Activated effector memory CD4-positive, alpha-beta T cell treated with Interleukin-2 at 50 U/mL for 16 hours (primary cell): Measurements from ENCODE around the gene FLNC.

Source experiments
- DNase-seq: peaks from one replicate; pipeline ENCODE4 v3.0.0-alpha.2; 2020

Gene FLNC

DNA sequence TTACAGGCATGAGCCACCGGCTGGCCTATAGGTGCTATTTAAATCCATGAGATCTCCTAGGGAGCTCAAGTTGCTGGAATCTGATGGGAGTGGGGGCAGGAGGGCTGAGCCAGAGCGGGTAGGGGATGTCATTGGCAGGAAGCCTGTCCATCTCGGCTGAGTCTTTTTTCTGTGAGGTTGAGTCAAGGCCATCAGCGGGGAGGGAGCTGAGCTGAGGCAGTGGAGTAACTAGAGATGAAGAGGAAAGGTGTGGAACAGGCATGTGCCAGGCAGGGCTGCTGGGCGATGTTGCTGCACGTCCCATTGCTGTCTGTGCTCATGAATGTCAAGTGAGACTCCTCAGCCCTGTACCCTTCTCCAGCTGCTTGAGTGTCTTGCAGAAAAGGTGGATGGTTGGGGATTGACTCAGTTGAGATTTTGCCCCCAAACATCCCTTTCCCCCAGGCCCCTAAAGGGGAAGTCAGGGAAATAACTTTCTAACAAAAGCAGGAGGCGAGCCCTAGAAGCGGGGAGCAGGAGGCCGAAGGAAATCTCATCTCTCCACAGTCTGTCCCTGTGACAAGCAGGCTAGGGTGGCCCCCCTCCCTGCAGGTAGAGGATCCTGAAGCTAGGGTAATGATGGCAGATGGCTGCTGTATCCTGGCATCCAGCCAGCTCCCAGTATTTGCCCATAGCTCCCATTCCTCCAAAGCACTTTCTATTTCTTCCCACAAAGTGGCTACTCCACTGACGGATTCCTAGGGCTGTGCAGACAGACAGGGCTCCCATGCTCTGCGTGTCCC lies 37.8 kb downstream of the FLNC start:
- DNase-seq: no peak

DNA sequence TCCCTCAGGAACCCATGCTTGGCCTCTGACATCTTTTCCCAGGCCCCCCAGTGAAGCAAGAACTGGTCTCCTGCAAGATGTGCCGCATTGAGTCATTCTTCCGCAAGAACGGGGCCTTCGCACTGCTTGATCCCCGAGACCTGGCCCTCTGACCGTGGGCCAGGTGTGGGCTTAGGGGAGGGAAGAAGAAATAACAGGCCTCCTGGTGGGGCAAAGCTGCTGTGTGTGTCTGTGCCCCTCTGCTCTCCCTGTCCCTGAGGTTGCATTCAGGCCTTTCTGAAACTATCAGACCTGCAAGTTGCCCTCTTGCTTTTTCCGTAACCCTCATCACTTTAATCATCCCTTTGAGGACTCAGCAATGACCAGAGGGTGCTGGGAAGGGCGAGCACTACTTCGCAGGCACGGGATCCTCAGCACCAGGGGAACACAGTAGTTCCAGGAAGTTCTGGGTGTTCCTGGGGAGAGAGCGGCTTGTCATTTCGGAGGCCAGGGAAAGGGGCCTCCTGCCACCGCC lies 38.5 kb downstream of the FLNC start:
- no peak for DNase-seq

DNA sequence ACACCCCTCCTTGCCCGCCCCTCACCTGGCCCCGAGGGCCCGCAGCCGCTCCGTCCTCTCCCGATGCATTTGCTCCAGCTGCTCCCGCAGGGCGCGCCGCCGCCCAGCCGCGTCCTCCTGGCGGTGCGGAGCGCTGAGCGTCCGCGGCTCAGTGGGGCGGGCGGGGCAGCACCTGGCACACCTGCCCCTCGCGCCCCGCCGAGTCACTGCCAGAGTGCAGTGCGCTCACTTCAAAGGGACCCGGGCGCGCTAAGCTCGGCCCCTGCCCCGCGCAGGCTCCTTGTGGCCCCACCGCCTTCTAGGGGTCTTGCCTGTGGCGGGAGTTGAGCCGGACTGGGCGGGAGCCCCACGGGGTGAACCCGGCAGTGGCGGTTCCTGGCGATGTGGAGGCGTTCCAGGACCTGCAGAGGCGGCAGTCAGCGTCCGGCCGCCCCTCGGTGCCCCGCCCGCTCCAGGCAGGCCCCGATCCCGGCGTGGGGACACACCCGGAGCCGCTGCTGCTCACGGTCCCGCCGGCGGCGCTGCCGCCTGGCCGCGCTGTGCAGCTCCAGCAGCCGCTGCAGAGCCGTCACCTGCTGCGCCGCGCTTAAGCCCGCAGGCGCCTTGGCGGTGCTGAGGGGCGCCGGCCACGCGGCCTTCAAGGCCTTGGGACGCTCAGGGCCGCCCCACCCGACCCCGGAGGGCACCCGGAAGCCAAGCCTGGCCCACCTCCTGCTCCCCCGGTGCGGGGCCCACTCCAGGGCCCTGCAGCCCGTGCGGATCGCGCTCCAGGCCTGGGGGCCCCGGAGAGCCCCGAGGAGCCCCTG lies 39.1 kb downstream of the FLNC start:
- peak; percentile 38 for DNase-seq

DNA sequence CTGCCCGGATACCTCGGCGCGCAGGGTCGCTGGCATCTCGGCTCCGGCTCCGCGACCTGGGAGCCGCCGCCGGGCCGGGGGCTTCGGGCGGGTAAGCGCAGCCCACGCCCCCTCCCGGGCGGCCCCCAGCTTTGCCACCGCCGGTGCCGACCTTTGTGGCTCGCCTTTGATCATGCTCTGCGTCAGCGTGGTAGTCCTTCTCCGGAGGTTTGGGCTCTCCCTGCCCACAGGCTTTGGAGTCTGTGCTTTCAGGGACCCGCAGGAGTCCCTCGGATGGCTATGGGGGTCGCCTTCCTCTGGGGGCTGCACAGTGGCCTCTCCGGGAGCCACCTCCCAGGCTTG lies 39.7 kb downstream of the FLNC start:
- DNase-seq: peak; percentile 8

DNA sequence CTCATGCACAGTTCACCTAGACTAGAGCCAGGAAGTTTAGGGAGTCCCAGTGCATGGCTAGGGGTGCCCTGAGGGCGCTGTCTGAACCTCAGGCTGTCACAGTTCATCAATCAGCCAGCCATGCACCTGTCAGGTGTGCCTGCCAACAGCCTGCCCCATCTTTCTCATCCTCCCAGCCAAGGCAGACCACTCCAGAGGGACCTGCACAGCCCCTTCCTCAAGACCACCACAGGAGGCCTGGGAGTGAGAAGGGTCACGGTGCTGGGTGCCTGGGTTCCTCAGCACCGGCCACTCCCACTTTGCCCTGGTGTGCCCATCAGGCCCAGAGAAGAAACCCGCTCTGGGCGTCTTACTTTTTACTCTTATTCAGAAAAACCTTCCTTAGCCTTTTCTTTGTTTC lies 40.8 kb downstream of the FLNC start:
- DNase-seq: no peak

DNA sequence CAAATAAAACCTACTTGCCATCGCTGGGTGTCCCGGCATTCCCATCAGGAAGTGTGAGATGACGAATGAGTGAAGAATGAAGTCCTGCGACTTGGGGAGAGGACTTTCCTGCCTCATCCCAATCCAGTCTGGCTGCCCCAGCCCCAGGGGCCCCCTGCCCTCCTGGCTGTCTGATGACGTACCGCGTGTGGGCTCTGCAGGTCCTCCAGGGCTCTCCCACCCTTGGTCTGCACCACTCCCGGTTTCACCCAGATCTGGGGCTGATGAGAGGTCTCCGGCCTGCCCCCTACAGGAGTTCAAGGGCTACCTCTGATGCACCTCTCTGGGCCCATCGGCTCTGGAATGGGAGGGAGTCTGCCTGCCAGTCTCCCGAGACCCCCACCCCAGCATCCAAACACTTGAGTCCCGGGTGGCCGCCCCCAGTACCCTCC lies 42.2 kb downstream of the FLNC start:
- no peak for DNase-seq

DNA sequence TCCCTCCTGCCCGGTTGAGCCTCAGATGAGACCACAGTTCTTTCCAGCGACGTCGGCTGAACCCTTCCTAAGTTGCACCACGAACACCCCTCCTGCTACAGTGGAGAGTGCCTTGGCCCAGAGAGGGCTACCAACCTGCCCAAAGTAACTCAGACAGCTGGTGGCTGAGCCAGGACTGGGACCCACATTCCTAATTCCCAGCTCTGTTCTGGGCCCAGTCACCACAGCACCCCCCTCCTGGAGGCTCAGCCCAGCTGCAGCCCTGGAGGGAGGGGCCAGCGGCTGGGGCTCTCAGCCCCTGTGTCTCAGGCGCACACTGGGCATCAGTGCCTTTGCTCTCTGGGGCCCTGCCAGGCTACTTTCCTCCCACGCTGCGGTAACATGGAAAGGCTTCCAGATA lies 43.0 kb downstream of the FLNC start:
- DNase-seq: no peak

DNA sequence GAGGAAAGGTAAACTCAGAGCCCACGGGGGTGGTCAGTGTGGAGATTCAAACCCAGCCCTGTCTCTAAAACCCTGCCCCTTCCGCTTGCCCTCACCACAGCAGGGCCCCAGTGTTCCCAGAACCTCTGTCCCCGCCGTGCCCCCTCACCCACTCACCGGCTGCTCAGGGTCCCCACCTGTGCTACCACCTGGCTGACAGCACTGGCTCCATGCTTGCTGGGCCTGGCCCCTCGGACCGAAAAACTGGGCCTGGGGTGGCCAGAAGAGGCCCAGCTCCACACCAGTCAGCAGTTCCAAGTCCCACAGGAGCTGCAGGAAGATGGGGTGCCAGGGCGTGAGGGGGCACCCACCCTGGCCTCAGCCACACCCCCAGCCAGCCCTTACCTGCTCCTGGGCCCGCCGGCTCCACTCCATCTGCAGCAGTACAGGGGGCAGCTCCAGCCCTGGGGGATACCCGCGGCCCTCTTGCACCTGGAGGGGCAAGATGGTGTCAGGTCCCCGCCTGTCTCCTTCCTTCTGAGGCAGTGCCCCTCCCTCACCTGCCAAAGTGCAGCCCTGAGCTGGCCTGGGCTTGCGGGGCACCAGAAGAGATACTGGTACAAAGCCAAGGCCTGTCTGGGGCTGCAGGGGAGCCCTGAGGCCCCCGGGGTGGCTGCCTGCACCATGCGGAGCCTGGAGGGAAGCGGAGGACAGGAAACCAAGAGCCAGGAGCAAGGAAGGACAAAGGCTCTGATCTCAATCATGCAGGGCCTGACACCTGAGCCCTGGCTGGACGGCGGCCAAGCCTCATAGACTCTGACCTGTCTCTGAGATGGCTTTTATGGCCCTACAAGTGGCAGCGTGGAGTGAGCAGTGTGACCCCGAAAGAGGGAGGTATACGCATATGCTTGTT lies 44.2 kb downstream of the FLNC start:
- DNase-seq: no peak

DNA sequence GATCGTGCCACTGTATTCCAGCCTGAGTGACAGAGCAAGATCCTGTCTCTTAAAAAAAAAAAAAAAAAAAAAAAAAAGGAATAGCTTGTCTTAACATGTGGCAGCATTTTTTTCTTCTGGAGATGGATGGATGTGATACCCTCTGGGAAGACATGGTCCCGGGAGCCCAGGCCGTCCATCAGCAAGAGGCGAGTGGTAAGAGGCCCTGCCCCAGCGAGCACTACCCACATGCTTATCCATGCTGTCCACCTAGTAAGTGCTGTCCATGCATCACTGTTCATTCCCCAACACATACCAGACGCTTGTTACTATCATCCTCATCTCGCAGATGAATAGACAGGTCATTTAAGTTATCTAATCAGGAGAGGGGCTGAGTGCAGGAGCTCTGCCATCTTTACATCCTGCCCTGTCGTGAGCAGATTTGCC lies 45.3 kb downstream of the FLNC start:
- DNase-seq: no peak

DNA sequence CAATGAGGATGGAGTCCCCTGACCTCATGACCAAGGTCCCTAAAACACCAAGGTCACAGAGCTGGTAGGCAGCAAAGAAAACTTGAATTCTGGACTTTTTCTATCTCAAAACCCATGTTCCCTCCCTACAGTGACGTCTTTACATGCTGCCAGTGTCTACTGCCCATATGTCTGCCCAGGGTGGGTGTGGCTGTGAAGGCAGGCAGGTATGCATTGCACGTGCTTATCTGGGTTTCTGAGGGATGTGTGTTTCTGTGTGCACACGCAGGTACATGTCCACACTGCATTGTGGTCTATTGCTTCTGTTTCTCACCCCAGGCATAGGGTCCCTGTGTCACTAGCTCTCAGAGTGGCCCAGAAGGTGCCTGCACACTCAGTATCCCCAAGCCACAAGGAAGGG lies 45.9 kb downstream of the FLNC start:
- DNase-seq: no peak

DNA sequence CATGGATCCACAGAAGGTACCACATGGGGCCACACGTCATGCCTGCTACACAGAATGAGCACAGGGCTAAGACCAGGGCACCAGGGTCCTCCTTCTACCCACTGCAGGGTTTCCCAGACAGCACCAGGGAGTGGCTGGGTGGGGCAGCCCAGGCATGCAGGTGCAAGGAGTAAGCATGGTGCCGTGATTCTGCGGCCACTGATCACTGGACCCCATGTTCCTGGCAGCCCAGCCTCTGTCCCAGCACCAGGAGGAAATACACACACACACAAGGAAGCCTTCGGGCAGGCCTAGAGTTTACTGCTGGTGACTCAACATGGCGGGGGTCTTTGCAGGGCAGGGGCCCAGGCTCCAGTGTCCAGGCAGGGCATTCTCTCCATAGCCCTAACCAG lies 46.4 kb downstream of the FLNC start:
- no peak for DNase-seq

DNA sequence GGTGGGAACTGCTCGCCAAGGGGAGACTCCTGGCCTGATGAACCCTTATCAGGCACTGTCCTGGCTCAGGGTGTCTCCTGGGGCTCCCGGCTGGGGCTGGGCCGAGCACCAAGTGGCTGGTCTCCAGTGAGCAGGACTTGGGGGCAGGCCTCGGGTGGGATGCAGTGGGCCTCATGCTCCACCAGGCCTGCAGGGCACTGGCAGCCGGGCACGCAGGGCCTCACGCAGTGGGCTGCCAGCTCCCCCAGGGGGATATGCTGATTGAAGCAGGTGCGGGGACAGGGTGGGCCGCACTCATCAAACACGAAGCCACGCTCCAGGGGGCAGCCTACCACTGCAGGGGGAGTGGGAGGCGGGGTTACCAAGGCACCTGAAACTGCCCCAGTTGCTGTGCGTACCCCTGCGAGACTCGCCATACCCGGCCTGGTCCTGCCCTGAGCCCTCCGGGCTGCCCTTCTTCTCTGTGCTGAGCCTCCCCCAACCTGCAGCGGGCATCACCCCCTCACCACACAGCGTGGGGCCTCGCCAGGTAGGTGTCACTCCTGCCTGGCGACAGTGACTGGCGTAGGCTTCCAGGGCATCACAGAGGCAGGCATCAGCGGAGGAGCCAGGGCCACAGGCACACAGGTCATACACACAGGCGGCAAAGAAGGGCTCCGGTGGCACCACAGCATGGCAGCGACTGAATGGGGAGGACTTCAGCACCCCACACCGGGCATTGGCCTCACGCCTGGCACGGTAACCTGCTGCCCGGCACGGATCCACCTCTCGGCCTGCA lies 47.0 kb downstream of the FLNC start:
- no peak for DNase-seq

DNA sequence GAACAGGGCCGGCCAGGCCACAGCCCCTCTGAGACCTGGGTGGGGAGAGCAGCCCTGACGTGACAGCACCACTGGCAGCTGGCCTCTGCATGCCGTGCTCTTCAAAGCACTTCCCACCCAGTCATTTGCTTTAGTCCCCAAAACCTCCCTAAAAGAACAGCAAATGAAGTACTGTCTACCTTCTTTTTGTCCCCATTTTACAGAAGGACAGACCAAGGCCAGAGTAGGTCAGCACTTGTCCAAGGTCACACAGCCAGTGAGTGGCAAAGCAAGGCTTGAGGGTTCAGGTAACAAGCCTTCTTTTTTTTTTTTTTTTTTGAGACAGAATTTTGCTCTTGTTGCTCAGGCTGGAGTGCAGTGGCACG lies 47.5 kb downstream of the FLNC start:
- no peak for DNase-seq

DNA sequence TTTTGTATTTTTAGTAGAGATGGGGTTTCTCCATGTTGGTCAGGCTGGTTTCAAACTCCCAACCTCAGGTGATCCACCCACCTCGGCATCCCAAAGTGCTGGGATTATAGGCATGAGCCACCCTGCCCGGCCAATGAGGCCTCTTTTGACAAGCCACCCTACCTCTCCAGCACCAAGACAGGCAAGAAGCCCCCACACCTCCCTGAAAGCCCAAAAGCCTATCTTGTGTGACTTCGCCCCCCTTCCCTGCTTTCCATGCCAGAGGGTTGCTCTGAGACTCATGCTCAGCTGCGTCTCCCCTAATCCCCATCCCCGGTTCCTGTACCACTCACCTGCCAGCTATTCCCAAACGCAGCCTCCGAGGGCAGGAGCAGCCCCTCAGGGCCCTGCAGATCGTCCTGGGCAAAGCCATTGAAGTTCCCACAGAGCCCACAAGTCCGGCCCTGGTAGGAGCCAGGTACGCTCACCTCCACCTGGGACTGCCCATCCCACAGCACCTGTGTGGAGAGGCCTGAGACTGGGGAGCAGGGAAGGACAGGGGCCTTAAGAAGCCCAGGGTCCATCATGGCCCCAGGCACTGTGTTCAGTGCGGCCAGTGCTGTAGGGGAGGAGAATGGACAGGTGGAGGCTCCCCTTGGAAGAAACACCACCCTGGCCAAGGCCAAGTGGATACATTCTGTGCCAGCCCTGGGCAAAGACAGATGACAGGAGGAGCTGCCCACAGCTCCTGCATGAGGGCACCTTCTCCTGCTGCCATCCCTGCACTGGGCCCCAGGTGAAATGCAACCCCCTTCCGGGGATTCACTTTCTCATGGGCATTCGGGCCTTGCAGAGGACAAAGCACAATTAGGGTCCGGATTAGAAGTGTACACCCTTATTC lies 48.3 kb downstream of the FLNC start:
- no peak for DNase-seq

DNA sequence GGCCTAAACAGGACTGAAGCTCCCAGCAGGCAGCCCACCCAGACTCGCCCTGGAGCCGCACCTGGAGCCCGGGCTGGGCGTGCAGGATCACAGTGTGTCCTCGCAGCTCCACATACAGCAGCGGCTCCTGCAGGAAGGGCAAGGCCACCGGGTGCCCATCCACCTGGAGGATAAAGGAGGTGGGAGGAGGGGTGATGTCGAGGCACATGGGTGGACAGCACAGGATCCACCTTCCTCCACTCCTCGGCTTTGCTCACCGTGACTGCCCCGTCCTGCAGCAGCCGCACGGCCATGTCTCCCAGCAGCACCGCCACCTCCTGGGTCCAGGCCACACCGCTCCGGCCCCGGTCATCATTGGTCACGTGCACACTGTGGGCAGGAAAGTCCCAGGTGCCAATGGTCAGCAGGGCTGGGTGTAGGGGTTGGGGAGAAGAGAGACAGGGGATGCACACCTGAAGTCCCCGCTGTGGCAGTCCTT lies 49.3 kb downstream of the FLNC start:
- no peak for DNase-seq

DNA sequence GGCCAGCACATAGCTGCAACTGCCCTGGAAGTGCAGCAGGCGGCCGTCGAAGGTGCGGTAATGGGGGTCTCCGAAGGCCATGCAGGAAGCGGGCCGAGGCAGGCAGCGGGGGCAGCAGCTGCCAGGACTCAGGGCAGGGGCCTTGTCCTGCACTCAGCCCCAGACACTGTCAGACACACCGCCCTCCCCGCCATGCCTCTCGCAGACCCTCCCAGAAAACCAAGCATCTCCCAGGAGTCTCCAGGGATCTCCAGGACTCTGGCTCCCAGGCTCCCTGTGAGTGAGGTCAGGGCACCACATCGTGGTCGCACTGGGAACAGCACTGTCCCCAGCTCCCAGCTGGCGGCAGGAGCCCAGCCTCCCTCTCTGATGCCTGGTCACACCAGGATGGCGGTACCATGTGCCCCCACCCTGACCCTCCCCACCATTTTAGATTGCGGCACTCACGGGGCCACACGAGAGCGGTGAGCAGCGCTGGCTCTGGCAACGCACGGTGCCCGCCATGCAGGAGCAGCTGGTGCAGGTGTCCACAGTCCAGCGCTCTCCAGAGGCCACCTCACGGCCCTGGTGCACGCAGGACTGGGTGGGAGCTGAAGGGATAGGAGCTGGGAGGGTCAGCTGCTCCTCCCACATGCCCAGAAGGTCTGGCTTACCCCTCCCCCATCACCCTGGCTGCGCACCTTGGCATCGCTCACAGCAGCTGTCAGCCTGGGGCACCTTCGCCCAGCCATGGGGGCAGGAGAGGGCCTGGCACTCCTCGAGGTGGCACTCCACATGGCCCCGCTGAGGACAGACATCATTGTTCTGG lies 49.9 kb downstream of the FLNC start:
- DNase-seq: no peak

DNA sequence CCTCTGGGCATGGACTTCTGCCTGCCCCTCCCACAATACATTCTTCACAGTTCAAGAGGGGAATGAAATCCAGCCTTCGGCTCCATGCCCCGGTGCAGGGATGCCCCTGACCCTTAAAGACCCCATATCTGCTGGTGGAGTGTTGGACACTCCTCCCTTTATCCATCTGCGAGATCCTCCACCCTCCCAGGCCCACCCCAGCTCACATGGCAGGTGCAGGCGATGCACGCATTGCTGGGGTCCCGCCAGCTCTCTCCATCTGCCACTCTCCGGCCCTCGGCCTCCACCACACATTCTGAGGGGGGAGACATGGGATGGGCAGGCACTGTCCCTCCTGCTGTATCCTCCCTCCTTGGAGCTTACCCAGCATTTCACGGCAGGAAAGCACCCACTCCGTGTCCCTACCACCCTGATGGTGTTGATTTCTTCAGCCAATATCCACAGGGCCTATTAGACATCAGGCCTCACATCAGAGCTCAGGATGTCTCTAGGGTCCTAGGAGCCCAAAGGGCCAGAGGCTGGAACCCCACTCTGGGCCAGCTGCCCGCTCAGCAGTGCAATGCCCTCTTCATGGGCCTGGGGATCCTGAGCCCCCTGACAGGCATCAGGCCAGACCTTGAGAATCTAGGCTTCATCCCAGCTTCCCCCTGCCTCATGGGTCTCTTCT lies 50.7 kb downstream of the FLNC start:
- no peak for DNase-seq

DNA sequence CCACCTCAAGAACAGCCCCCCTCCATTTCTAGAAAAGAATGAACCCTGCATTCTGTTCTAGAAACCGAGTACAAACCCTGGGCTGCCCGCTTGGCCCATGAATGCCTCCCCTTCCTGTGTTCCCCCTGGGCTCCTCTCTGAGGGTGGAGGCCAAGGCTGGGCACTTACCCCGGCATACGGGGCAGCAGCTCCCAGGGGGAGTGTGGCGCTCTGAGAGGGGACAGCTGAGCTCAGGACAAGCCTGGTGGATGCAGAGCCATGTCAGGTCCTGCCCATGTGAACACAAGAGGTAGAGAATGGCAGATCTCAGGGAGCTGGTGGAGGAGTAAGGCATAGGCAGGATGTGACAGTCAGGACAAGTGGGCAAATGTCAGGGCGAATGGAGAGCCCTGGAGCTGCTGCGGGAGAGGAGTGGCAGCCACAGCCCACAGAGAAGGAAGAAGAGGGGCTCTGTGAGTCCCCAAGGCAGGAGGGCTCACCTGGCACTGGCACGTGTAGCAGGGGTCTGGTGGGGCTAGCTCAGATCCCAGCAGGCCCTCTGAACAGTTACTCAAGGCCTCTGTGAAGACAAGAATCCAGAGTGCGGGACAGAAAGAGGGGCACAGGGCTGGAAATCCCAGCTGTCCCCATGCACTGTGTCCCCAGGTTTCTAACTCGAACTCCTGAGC lies 51.4 kb downstream of the FLNC start:
- DNase-seq: no peak

DNA sequence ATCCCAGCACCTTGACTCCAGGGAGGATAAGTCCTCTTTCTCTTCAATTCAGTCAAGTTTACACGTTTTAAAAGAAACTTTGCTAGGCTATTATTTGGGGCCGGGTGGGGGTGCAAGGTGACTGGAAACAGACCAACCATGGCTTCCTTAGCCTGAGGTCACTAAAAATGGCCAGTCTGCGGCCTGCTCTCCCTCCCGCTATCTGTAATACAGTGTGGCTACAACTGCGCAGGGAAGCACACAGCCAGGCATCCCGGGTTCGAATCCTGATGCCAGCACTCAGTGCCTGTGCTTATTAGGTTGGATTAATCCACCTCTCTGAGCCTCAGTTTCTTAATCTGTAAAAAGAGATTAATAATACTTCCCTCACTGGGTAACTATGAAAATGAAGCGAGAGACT lies 51.9 kb downstream of the FLNC start:
- DNase-seq: no peak
